Tibial artery (tissue), 4 donors: Measurements from ENCODE around the gene DPY30.
"Not testable (repeated sequence)": the region's sequence is repeated elsewhere in the genome, so short reads cannot be mapped to it uniquely, and the experiment has no call there.

ENCODE experiments used
- DNase-seq, 2 donors: peaks; one replicate each; pipeline ENCODE4 v3.0.0-alpha.2; 2019
- H3K27ac ChIP-seq, 2 donors: fragments of 200-600 bp; sonication (generic) in 1 of 2; 1 replicate in 1 of 2; 2 replicates in 1 of 2; pipeline ENCODE4 v1.5.1; 2018 to 2019; ENCODE audit warnings: mild to moderate bottlenecking in 1 of 2
- H3K27me3 ChIP-seq, 2 donors: fragments of 200-600 bp; sonication (generic) in 1 of 2; one replicate each; pipeline versions ENCODE4 v1.5.1 to v1.6.0; 2016 to 2019
- H3K36me3 ChIP-seq, 3 donors: fragments of 200-600 bp; sonication (generic) in 2 of 3; one replicate each; pipeline ENCODE4 v1.5.1; 2016 to 2019; ENCODE audit warnings: mild to moderate bottlenecking in 2 of 3
- H3K4me1 ChIP-seq, 4 donors: fragments of 200-600 bp; sonication (generic) in 2 of 4; 1 replicate in 3 of 4; 2 replicates in 1 of 4; pipeline ENCODE4 v1.5.1; 2016 to 2019
- H3K4me3 ChIP-seq, 2 donors: fragments of 200-600 bp; sonication (generic) in 1 of 2; 1 replicate in 1 of 2; 2 replicates in 1 of 2; pipeline ENCODE4 v1.5.1; 2018 to 2019; ENCODE audit warnings: mild to moderate bottlenecking in 2 of 2
- H3K9me3 ChIP-seq, 3 donors: fragments of 200-600 bp; sonication (generic) in 1 of 3; one replicate each; pipeline ENCODE4 v1.5.1; 2016 to 2019
- intact Hi-C: fragments of 100-400 bp; cut with DNase I; formaldehyde crosslinking; loops from one replicate; pipeline ENCODE4 v1.15.0; 2023; ENCODE audit warnings: low total_unique reads
- TF ChIP-seq, protein P1 (sequence below), 2 experiments: fragments of 200-600 bp in 1 of 2; fragments of 450-650 bp in 1 of 2; IDR thresholded peaks; one replicate each; pipeline ENCODE4 v1.5.1; 2017 to 2019; ENCODE audit warnings: antibody characterized with exemption in 2 of 2, mild to moderate bottlenecking in 1 of 2, moderate library complexity in 1 of 2

Gene DPY30

DNA sequence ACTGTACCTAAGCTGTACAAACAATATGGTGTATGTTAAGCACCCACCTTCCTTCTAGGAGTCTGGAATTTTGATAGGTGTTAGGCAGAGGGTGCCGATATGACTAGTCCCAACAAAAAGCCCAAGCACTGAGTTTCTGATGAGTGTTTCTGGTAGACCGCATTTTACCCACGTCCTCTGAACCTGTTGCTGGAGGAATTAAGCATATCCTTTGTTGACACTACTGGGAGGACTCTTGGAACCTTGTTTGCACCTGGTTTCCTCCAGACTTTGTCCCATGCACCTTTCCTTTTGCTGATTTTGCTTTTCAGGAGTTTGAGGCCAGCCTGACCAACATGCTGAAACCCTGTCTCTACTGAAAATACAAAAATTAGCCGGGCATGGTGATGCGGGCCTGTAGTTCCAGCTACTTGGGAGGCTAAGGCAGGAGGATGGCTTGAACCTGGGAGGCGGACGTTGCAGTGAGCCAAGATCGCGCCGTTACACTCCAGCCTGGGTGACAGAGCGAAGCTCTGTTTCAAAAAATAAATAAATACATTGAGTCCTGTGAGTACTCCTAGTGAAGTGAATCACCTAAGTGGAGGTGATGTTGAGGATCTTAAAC is 12.3 kb upstream of the DPY30 start:
- DNase-seq: no peak
- intact Hi-C loops: no loop called here
- H3K4me1 ChIP-seq: no peaks in the 10 kb centered on the region
- no peaks in the 10 kb centered on the region for H3K36me3 ChIP-seq
- H3K4me3 ChIP-seq: no peak overlapping the region
- no peaks in the 10 kb centered on the region for H3K9me3 ChIP-seq
- no peak overlapping the region for H3K27ac ChIP-seq
- TF ChIP-seq, protein P1, sequence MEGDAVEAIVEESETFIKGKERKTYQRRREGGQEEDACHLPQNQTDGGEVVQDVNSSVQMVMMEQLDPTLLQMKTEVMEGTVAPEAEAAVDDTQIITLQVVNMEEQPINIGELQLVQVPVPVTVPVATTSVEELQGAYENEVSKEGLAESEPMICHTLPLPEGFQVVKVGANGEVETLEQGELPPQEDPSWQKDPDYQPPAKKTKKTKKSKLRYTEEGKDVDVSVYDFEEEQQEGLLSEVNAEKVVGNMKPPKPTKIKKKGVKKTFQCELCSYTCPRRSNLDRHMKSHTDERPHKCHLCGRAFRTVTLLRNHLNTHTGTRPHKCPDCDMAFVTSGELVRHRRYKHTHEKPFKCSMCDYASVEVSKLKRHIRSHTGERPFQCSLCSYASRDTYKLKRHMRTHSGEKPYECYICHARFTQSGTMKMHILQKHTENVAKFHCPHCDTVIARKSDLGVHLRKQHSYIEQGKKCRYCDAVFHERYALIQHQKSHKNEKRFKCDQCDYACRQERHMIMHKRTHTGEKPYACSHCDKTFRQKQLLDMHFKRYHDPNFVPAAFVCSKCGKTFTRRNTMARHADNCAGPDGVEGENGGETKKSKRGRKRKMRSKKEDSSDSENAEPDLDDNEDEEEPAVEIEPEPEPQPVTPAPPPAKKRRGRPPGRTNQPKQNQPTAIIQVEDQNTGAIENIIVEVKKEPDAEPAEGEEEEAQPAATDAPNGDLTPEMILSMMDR (IDR thresholded peaks at IDR 0.05): no peak
- H3K27me3 ChIP-seq: no peaks in the 10 kb centered on the region

DNA sequence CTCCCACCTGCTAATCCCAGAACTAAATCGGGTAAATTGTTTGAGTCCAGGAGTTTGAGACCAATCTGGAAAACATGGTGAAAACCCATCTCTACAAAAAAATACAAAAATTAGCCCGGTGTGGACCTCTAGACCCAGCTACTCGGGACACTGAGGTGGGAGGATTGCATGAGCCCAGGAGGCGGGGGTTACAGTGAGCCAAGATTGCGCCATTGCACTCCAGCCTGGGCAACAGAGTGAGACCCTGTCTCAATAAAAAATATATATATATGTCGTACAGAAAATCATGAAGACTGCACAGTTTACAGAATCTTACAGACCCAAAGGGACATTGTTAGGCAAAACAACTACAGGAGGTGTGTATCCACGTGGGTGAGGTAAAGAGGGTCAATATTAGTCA is 4.0 kb upstream of the DPY30 start:
- no peak for DNase-seq

DNA sequence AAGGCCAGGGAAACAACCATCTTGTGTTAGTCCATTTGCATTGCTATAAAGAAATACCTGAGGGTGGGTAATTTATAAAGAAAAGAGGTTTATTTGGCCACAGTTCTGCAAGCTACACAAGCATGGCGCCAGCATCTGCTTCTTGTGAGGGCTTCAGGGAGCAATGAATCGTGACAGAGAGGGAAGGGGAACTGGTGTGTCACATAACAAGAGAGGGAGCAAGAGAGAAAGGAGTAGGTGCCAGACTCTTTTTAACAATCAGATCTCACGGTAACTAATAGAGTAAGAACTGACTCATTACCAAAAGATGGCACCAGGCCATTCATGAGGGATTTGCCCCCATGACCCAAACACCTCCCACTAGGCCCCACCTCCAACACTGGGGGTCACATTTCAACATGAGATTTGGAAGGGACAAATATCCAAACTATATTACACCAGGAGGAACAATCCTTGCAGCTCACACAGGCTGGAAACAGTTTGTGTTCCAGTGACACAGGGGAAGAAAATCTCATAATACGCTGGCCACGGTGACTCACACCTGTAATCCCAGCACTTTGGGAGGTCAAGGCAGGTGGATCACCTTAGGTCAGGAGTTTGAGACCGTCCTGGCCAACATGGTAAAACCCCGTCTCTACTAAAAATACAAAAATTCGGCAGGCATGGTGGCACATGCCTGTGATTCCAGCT is 5.3 kb downstream of the DPY30 start:
- DNase-seq, H3K27ac ChIP-seq, H3K27me3 ChIP-seq, H3K4me3 ChIP-seq, H3K9me3 ChIP-seq: not testable (repeated sequence)
- Histone ChIP-seq H3K36me3 (peaks cover 9 to 46% (median 16%) of the 10 kb centered on the region in 3 donors), H3K4me1 (peaks cover 0 to 19% (median 8%) of the 10 kb centered on the region in 4 donors)
- intact Hi-C loops: loop anchor here (10.0 kb wide), 1 partner anchor 130 kb away; the partner anchor contains the start of gene SLC30A6

More for the DNA sequence above, 4.0 kb upstream of the DPY30 start:
- TF ChIP-seq, protein P1 (IDR thresholded peaks at IDR 0.05): no peak
- intact Hi-C loops: no loop called here
- no peak overlapping the region for H3K27ac ChIP-seq
- H3K36me3 ChIP-seq: no peaks in the 10 kb centered on the region
- H3K27me3 ChIP-seq: no peaks in the 10 kb centered on the region
- H3K4me1 ChIP-seq: peaks cover 0 to 10% (median 7%) of the 10 kb centered on the region in 4 donors
- no peak overlapping the region for H3K4me3 ChIP-seq
- H3K9me3 ChIP-seq: no peaks in the 10 kb centered on the region

DNA sequence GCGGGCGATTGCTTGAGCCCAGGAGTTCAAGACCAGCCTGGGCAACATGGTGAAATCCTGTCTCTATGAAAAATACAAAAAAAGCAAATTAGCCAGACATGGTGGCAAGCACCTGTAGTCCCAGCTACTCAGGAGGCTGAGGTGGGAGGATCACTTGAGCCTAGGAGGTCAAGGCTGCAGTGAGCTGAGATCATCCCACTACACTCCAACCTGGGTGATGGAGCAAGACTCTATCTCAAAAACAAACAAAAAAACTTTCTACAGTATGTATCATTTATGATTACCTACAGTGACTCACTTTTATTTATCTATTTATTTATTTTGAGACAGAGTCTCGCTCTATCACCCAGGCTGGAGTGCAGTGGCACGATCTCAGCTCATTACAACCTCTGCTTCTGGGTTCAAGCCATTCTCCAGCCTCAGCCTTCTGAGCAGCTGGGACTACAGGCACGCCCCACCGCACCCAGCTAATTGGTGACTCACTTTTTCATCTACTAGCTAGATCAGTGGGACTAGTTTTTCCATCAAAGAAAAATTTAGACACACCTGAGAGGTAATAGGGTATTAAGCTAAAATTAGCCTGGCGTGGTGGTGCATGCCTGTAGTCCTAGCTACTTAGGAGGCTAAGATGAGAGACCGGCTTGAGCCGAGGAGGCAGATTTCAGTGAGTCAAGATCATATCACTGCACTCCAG is 20.7 kb downstream of the DPY30 start:
- H3K4me1 ChIP-seq, H3K9me3 ChIP-seq, H3K27me3 ChIP-seq, intact Hi-C loops, H3K27ac ChIP-seq, H3K4me3 ChIP-seq, DNase-seq: not testable (repeated sequence)
- peaks cover 18 to 71% (median 49%) of the 10 kb centered on the region in 3 donors for H3K36me3 ChIP-seq

DNA sequence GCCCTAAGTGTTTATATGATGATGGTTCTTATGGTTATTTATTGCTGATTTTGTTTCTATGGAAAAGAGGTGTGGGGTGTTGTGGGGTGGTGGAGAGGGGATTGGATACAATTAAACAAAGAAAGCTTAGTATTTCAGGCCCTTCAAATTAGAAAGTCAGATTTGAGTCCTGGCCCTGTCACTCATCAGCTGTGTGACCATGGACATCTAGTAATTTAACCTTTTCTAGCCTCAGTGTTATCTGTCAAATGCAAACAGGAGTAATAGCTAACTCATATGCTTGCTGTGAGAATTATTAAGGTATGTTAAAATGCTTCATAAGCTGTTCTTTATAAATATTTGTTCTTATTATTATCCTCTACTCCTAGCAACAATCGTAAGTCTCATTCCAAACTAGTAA is 26.7 kb downstream of the DPY30 start:
- Histone ChIP-seq H3K9me3 (no peaks in the 10 kb centered on the region), H3K27ac (no peak overlapping the region), H3K27me3 (no peaks in the 10 kb centered on the region), H3K36me3 (peaks cover 0 to 24% (median 12%) of the 10 kb centered on the region in 3 donors), H3K4me3 (no peak overlapping the region), H3K4me1 (peaks cover 0 to 22% (median 12%) of the 10 kb centered on the region in 4 donors)
- intact Hi-C loops: loop anchor here (5.0 kb wide), 2 partner anchors 49 to 1389 kb away; partner anchors contain the start of gene SPAST
- DNase-seq: no peak
- TF ChIP-seq, protein P1 (IDR thresholded peaks at IDR 0.05): no peak

DNA sequence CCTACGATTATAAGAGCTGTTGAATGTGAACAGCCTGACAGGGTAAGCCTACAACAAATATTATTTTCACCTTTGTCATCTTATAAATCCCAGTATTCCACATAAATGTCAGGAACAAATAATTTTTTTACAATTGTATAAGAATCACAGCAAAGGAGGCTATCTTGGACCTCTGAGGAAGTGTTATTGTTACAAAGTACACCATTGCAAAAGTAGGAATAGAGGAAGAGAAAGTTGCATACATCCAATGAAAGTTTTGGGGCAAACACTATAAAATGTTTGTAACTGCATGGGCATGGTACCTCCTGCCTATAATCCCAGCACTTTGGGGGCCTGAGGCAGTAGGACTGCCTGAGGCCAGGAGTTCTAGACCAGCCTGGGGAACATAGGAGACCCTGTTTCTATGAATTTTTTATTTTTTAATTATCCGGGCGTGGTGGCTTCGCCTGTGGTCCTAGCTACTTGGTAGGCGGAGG is 28.1 kb downstream of the DPY30 start:
- DNase-seq: no peak
- no peaks in the 10 kb centered on the region for H3K27me3 ChIP-seq
- TF ChIP-seq, protein P1 (IDR thresholded peaks at IDR 0.05): no peak
- intact Hi-C loops: loop anchor here (5.0 kb wide), 2 partner anchors 51 to 1391 kb away; partner anchors contain the start of gene SPAST
- H3K9me3 ChIP-seq: no peaks in the 10 kb centered on the region
- H3K27ac ChIP-seq: peak overlapping the region; percentile 92 to 93
- peak overlapping the region; percentile 81 to 98 for H3K4me3 ChIP-seq
- peaks cover 0 to 12% (median 0%) of the 10 kb centered on the region in 3 donors for H3K36me3 ChIP-seq
- H3K4me1 ChIP-seq: peaks cover 0 to 33% (median 12%) of the 10 kb centered on the region in 4 donors
